Measurements from ENCODE around the gene OTOA.
"Not testable (repeated sequence)": the region's sequence is repeated elsewhere in the genome, so short reads cannot be mapped to it uniquely, and the experiment has no call there.

OTOA gene

GRCh38 chr16:21663889-21664647, at the start of gene OTOA:
TSS of gene OTOA (plus strand) at chr16:21663968. CDS start at chr16:21678515, 14,547 bp downstream.
- DNase-seq, result no peak

GRCh38 chr16:21614896-21615295, 48.9 kb upstream of the OTOA start:
- no peak for DNase-seq

- DNase-seq, result no peak
Observed at GRCh38 chr16:21617607-21618006, 46.2 kb upstream of the OTOA start.

- no peak for DNase-seq
Observed at GRCh38 chr16:21618281-21618680, 45.5 kb upstream of the OTOA start.

GRCh38 chr16:21619765-21620425, 43.9 kb upstream of the OTOA start:
- no peak for DNase-seq

- DNase-seq, result no peak
Observed at GRCh38 chr16:21620592-21620991, 43.2 kb upstream of the OTOA start.

GRCh38 chr16:21622545-21622944, 41.2 kb upstream of the OTOA start:
- no peak for DNase-seq

- DNase-seq, result no peak
Observed at GRCh38 chr16:21625026-21625425, 38.7 kb upstream of the OTOA start.

GRCh38 chr16:21626659-21627277, 37.0 kb upstream of the OTOA start:
- no peak for DNase-seq

- DNase-seq, result no peak
Observed at GRCh38 chr16:21628121-21628726, 35.5 kb upstream of the OTOA start.

GRCh38 chr16:21628772-21629171, 35.0 kb upstream of the OTOA start:
- no peak for DNase-seq

GRCh38 chr16:21629616-21630539, 33.9 kb upstream of the OTOA start:
- not testable (repeated sequence) for DNase-seq

GRCh38 chr16:21630866-21631265, 32.9 kb upstream of the OTOA start:
- not testable (repeated sequence) for DNase-seq

GRCh38 chr16:21631376-21631775, 32.4 kb upstream of the OTOA start:
- DNase-seq, result not testable (repeated sequence)

GRCh38 chr16:21631951-21632575, 31.7 kb upstream of the OTOA start:
- not testable (repeated sequence) for DNase-seq

GRCh38 chr16:21634216-21634615, 29.6 kb upstream of the OTOA start:
- DNase-seq, result no peak

- DNase-seq, result not testable (repeated sequence)
Observed at GRCh38 chr16:21635694-21636093, 28.1 kb upstream of the OTOA start.

GRCh38 chr16:21637032-21637968, 26.5 kb upstream of the OTOA start:
- no peak for DNase-seq

- no peak for DNase-seq
Observed at GRCh38 chr16:21638573-21638975, 25.2 kb upstream of the OTOA start.

GRCh38 chr16:21639493-21639892, 24.3 kb upstream of the OTOA start:
- DNase-seq, result no peak

- DNase-seq, result no peak
Observed at GRCh38 chr16:21641916-21642315, 21.9 kb upstream of the OTOA start.

All from NK-92 treated with Interleukin-12 subunit alpha and Interleukin-12 subunit beta, amount 100 ng/mL, for 24 hours (cell line).